GM12891 (cell line): ENCODE data around the gene IPCEF1.

Experiments
- DNase-seq: peaks from one replicate; pipeline ENCODE4 v3.0.0; 2011; ENCODE audit warnings: low spot score; ENCODE audit not compliant: insufficient read length
- FAIRE-seq: peaks from 2 replicates; lab custom pipeline; 2011; peaks lifted over from hg19 to GRCh38; lab: Jason Lieb, UNC
- PAX5 ChIP-seq: IDR thresholded peaks from 2 replicates; pipeline ENCODE4 v1.6.1; 2011; ENCODE audit warnings: low read length, moderate library complexity, mild to moderate bottlenecking; ENCODE audit not compliant: insufficient read depth, severe bottlenecking
- POLR2A ChIP-seq: IDR thresholded peaks from 2 replicates; pipeline ENCODE4 v1.6.1; 2011; ENCODE audit warnings: low read depth, low read length, control low read depth
- POLR2AphosphoS5 ChIP-seq: IDR thresholded peaks from 2 replicates; pipeline ENCODE4 v1.6.1; 2011; ENCODE audit warnings: low read depth, low read length, control low read depth
- POU2F2 ChIP-seq: IDR thresholded peaks from 2 replicates; pipeline ENCODE4 v1.6.1; 2011; ENCODE audit warnings: low read depth, mild to moderate bottlenecking, control low read depth, low read length, moderate library complexity
- SPI1 ChIP-seq: IDR thresholded peaks from 2 replicates; pipeline ENCODE4 v1.6.1; 2011; ENCODE audit warnings: low read depth, low read length, control low read depth
- TAF1 ChIP-seq: IDR thresholded peaks from 2 replicates; pipeline ENCODE4 v1.6.1; 2011; ENCODE audit warnings: low read depth, low read length, control low read depth

Gene IPCEF1

GRCh38 chr6:154258064-154258757 lies 98.4 kb downstream of the IPCEF1 start:
- FAIRE-seq (peak; percentile 63), DNase-seq (no peak)
- TF ChIP-seq POLR2A: no peak
- no peak for TF ChIP-seq TAF1
- TF ChIP-seq SPI1: no peak
- no peak for TF ChIP-seq POLR2AphosphoS5
- TF ChIP-seq POU2F2: no peak
- no peak for TF ChIP-seq PAX5

GRCh38 chr6:154257067-154257466 lies 99.5 kb downstream of the IPCEF1 start:
- FAIRE-seq: peak; percentile 52
- DNase-seq: no peak
- no peak for TF ChIP-seq SPI1
- no peak for TF ChIP-seq POLR2A
- TF ChIP-seq POLR2AphosphoS5: no peak
- no peak for TF ChIP-seq POU2F2
- no peak for TF ChIP-seq PAX5
- no peak for TF ChIP-seq TAF1

- DNase-seq: no peak
- TF ChIP-seq TAF1: no peak
- FAIRE-seq: no peak
These were observed 103.9 kb downstream of the IPCEF1 start for GRCh38 chr6:154252678-154253077.

GRCh38 chr6:154251116-154251515 lies 105.5 kb downstream of the IPCEF1 start:
- no peak for FAIRE-seq
- DNase-seq: no peak
- TF ChIP-seq TAF1 (no peak), POLR2AphosphoS5 (no peak), SPI1 (no peak), POLR2A (no peak), PAX5 (no peak), POU2F2 (no peak)

GRCh38 chr6:154249499-154250298 lies 106.9 kb downstream of the IPCEF1 start:
- peak; percentile 83 for FAIRE-seq
- TF ChIP-seq SPI1 (peak; percentile 83), PAX5 (no peak), POLR2A (no peak)

GRCh38 chr6:154247119-154247861 lies 109.3 kb downstream of the IPCEF1 start:
- FAIRE-seq (no peak), DNase-seq (no peak)
- TF ChIP-seq POLR2AphosphoS5 (no peak), SPI1 (no peak), PAX5 (no peak), POU2F2 (no peak), POLR2A (no peak), TAF1 (no peak)

More at GRCh38 chr6:154249499-154250298, 106.9 kb downstream of the IPCEF1 start:
- no peak for DNase-seq

GRCh38 chr6:154246723-154247118 lies 109.9 kb downstream of the IPCEF1 start:
- no peak for DNase-seq
- no peak for FAIRE-seq
- TF ChIP-seq TAF1 (no peak), SPI1 (no peak), POLR2A (no peak), POLR2AphosphoS5 (no peak)

- TF ChIP-seq PAX5 (no peak), POLR2AphosphoS5 (no peak), POU2F2 (no peak), SPI1 (no peak), POLR2A (no peak), TAF1 (no peak)
- no peak for FAIRE-seq
- DNase-seq: no peak
These were observed 111.1 kb downstream of the IPCEF1 start for GRCh38 chr6:154245506-154245905.

GRCh38 chr6:154243793-154244750 lies 112.5 kb downstream of the IPCEF1 start:
- FAIRE-seq (peak; percentile 38), DNase-seq (no peak)
- TF ChIP-seq POU2F2: no peak
- no peak for TF ChIP-seq POLR2AphosphoS5
- TF ChIP-seq POLR2A: no peak
- TF ChIP-seq SPI1: no peak
- no peak for TF ChIP-seq PAX5
- TF ChIP-seq TAF1: no peak
